ENCODE measurements around the gene SSBP3. TPM values are rescaled to one million over a fixed set of nuclear protein-coding genes. Genes with fewer than 3 reads are reported as not detected.

SSBP3 gene
- total and polyA plus RNA-seq, 2 of the 13 experiments (the other 11 are each of a cell fraction or from before 2014, with no cell fraction given), result 8.5 to 17.6 TPM

DNA sequence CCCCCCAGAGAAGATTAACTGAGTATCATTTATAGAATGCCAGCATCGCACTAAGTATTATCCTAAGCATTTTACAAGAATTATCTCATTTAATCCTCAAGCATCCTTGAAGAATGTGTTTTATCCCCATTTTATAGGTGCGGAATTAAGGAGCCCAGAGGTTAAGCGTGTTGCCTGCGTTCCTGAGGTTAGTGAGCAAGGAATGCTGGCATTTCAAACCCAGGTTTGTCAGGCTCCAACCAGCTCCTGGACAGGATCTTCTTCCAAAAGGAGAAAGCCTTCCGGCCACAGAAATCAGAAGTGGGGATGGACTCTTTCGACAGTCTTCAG is 82.3 kb downstream of the SSBP3 start:
- H3K27me3 ChIP-seq (ENCODE audit: control insufficient read depth in 1 of 2, insufficient read depth in 2 of 2, low read length in 2 of 2), result no peaks in the 10 kb centered on the region
- H3K4me1 ChIP-seq (ENCODE audit: insufficient read depth, low read length), result peaks cover 33% of the 10 kb centered on the region
- DNase-seq (ENCODE audit: low spot score) (no peak), FAIRE-seq (no peak), ATAC-seq (no peak)
- H3K4me3 ChIP-seq (replicated peaks in 1 of 3; ENCODE audit: insufficient read depth in 1 of 3, low read depth in 2 of 3, low read length in 3 of 3), result no peak overlapping the region
- H3K9me3 ChIP-seq (ENCODE audit: low read length), result no peaks in the 10 kb centered on the region
- no peak overlapping the region for H2AFZ ChIP-seq (ENCODE audit: low read length)
- peaks cover 11% of the 10 kb centered on the region for H3K79me2 ChIP-seq (ENCODE audit: insufficient read depth, low read length)
- H4K20me1 ChIP-seq (ENCODE audit: insufficient read depth, low read length), result 0 out of 2 replicates have a peak, but pooled peaks cover 5% of the 10 kb centered on the region
- in situ Hi-C loops (cut with HindIII; ENCODE audit: extremely low pct_ligation_motif_present, low pct_unique_long_range_greater_than_20kb) (loop anchor here (5.0 kb wide), 1 partner anchor 83 kb away; the partner anchor contains the start of gene SSBP3), intact Hi-C loops (cut with micrococcal nuclease; ENCODE audit: unreplicated experiment) (no loop called here)
- POLR2A ChIA-PET, result interaction anchor here (1.0 kb wide), 2 partner anchors 83 to 104 kb away, joined by 3 to 6 read pairs; no protein-coding TSS in a partner anchor
- H3K4me2 ChIP-seq (ENCODE audit: low read depth, low read length), result peak overlapping the region; percentile 69; the same call in 1 of the 2 replicates
- CTCF ChIA-PET (ENCODE audit: low intra/inter-chr PET ratio, low total read pairs), result no interaction called here
- no peak overlapping the region for H3K9ac ChIP-seq (ENCODE audit: insufficient read depth, low read depth, low read length)
- 96% methylated on average over 6 of the region's 6 CpGs for WGBS (ENCODE audit: low lambda C conversion rate)
- no TSS peak for BruUV-seq (replicated peaks)
- TF ChIP-seq, protein P1, sequence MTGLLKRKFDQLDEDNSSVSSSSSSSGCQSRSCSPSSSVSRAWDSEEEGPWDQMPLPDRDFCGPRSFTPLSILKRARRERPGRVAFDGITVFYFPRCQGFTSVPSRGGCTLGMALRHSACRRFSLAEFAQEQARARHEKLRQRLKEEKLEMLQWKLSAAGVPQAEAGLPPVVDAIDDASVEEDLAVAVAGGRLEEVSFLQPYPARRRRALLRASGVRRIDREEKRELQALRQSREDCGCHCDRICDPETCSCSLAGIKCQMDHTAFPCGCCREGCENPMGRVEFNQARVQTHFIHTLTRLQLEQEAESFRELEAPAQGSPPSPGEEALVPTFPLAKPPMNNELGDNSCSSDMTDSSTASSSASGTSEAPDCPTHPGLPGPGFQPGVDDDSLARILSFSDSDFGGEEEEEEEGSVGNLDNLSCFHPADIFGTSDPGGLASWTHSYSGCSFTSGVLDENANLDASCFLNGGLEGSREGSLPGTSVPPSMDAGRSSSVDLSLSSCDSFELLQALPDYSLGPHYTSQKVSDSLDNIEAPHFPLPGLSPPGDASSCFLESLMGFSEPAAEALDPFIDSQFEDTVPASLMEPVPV (CRISPR knock-in tag; IDR thresholded peaks at IDR 0.05), result no peak
- no peak for TF ChIP-seq ZNF614 (CRISPR knock-in tag; IDR thresholded peaks at IDR 0.05; ENCODE audit: borderline replicate concordance)
- no peak for TF ChIP-seq ZNF138 (CRISPR knock-in tag; IDR thresholded peaks at IDR 0.05; ENCODE audit: low read depth)
- no peak for TF ChIP-seq NFIB (CRISPR knock-in tag; IDR thresholded peaks at IDR 0.05; ENCODE audit: borderline replicate concordance)
- no peak for TF ChIP-seq DPF2 (CRISPR knock-in tag; IDR thresholded peaks at IDR 0.05; ENCODE audit: borderline replicate concordance, low read depth)
- no peak for TF ChIP-seq BHLHE40 (IDR thresholded peaks at IDR 0.05; ENCODE audit: low read length)
- TF ChIP-seq HES4 (CRISPR knock-in tag; IDR thresholded peaks at IDR 0.05; ENCODE audit: borderline replicate concordance), result no peak
- TF ChIP-seq SAFB2 (CRISPR knock-in tag; IDR thresholded peaks at IDR 0.05; ENCODE audit: borderline replicate concordance, low read depth), result no peak
- TF ChIP-seq SOX6 (IDR thresholded peaks at IDR 0.05), result no peak
- TF ChIP-seq SOX6 (CRISPR knock-in tag; IDR thresholded peaks at IDR 0.05), result no peak
- TF ChIP-seq STAT5B (CRISPR knock-in tag; IDR thresholded peaks at IDR 0.05), result no peak
- TF ChIP-seq ZNF546 (CRISPR knock-in tag; conservative IDR thresholded peaks at IDR 0.05), result no peak
- no peak for TF ChIP-seq ISL2 (CRISPR knock-in tag; IDR thresholded peaks at IDR 0.05)
- TF ChIP-seq, protein P2, sequence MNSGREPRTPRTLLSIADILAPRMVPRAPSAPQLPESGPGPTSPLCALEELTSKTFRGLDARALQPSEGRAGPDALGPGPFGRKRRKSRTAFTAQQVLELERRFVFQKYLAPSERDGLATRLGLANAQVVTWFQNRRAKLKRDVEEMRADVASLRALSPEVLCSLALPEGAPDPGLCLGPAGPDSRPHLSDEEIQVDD (CRISPR knock-in tag; IDR thresholded peaks at IDR 0.05; ENCODE audit: borderline replicate concordance), result no peak
- TF ChIP-seq MXD4 (CRISPR knock-in tag; IDR thresholded peaks at IDR 0.05), result no peak
- 0 out of 5 replicates have a peak, but pooled peaks cover 2 to 3% of the 10 kb centered on the region in 2 experiments for H3K36me3 ChIP-seq (replicated peaks in 1 of 2; ENCODE audit: control insufficient read depth in 1 of 2, insufficient read depth in 2 of 2, low read length in 2 of 2)
- H3K27ac ChIP-seq (ENCODE audit: extremely low read length, insufficient read depth, low read length), result no peak overlapping the region
